ENCODE data around the gene RAMACL.
"Not testable (repeated sequence)": the region's sequence is repeated elsewhere in the genome, so short reads cannot be mapped to it uniquely, and the experiment has no call there.

The RAMACL gene

GRCh38 chr6:166586424-166587156 lies at the start of gene RAMACL:
RAMACL (minus strand) TSS chr6:166586678; CDS start chr6:166586477, 201 bp downstream.
- DNase-seq (ENCODE audit: insufficient read length, low spot score) (peak; percentile 86), FAIRE-seq (peak; percentile 86)

- DNase-seq (ENCODE audit: insufficient read length, low spot score), result no peak
- FAIRE-seq, result no peak
Measured at GRCh38 chr6:166635013-166635970, 48.8 kb upstream of the RAMACL start.

- not testable (repeated sequence) for DNase-seq (ENCODE audit: insufficient read length, low spot score); FAIRE-seq
Measured at GRCh38 chr6:166634581-166634980, 48.1 kb upstream of the RAMACL start.

GRCh38 chr6:166633732-166634535 lies 47.5 kb upstream of the RAMACL start:
- DNase-seq (ENCODE audit: insufficient read length, low spot score) (no peak), FAIRE-seq (no peak)

GRCh38 chr6:166632731-166633130 lies 46.3 kb upstream of the RAMACL start:
- FAIRE-seq, result no peak
- DNase-seq (ENCODE audit: insufficient read length, low spot score), result no peak

- DNase-seq (ENCODE audit: insufficient read length, low spot score) (no peak), FAIRE-seq (no peak)
Measured at GRCh38 chr6:166630462-166630861, 44.0 kb upstream of the RAMACL start.

- no peak for FAIRE-seq
- no peak for DNase-seq (ENCODE audit: insufficient read length, low spot score)
Measured at GRCh38 chr6:166629628-166630027, 43.1 kb upstream of the RAMACL start.

GRCh38 chr6:166627875-166628801 lies 41.7 kb upstream of the RAMACL start:
- FAIRE-seq, result peak; percentile 60
- DNase-seq (ENCODE audit: insufficient read length, low spot score), result peak; percentile 36

GRCh38 chr6:166627033-166627874 lies 40.8 kb upstream of the RAMACL start, which contains the start of gene RPS6KA2:
RPS6KA2 (minus strand) TSS chr6:166627251; CDS start chr6:166627019, 232 bp downstream.
- FAIRE-seq, result peak; percentile 98
- peak; percentile 95 for DNase-seq (ENCODE audit: insufficient read length, low spot score)

- DNase-seq (ENCODE audit: insufficient read length, low spot score) (no peak), FAIRE-seq (no peak)
Measured at GRCh38 chr6:166626177-166627032, 39.9 kb upstream of the RAMACL start.

GRCh38 chr6:166625356-166625755 lies 38.9 kb upstream of the RAMACL start:
- no peak for FAIRE-seq
- DNase-seq (ENCODE audit: insufficient read length, low spot score), result no peak

GRCh38 chr6:166624275-166624674 lies 37.8 kb upstream of the RAMACL start:
- no peak for FAIRE-seq
- no peak for DNase-seq (ENCODE audit: insufficient read length, low spot score)

GRCh38 chr6:166623318-166623717 lies 36.8 kb upstream of the RAMACL start:
- FAIRE-seq (no peak), DNase-seq (ENCODE audit: insufficient read length, low spot score) (no peak)

GRCh38 chr6:166621114-166621540 lies 34.6 kb upstream of the RAMACL start:
- no peak for FAIRE-seq
- no peak for DNase-seq (ENCODE audit: insufficient read length, low spot score)

GRCh38 chr6:166620478-166621113 lies 34.1 kb upstream of the RAMACL start:
- DNase-seq (ENCODE audit: insufficient read length, low spot score) (no peak), FAIRE-seq (no peak)

GRCh38 chr6:166619912-166620311 lies 33.4 kb upstream of the RAMACL start:
- DNase-seq (ENCODE audit: insufficient read length, low spot score) (no peak), FAIRE-seq (no peak)
